ENCODE results near the gene ADPRS.
A peak's percentile ranks its signal among the peaks of the same experiment; 100 is the strongest.

Gene ADPRS

DNA sequence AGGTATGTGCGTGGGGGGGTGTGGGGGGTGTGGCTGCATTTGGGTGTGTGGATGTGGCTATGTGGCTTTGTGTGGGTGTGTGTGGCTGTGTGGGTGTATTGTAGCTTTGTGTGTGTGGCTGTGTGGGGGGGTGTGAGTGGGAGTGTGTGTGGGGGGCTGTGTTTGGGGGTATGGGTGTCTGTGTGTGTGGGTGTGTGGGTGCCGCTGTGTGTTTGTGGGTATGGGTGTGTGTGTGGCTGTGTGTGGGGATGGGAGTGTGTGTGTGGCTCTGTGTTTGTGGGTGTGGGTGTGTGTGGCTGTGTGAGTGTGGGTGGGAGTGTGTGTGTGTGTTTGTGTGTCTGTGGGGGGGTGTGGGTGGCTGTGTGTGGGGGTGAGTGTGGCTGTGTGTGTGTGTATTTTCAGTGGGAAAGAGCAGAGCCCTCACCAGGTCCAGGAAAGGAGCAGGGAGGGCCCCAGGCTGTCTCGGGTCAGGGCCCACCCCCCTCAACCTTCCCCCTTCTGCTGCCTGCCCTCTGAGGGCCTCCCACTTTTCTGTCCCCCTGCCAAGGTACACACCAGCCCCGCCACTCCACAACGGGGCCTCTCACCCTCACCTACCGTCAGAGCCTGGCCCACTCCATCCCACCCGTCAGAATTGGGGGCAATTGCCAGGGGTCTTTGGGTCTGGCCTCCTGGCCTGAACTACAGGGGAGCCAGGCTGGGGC lies 38.3 kb downstream of the ADPRS start:
- no peak overlapping the region for H3K4me3 ChIP-seq (ENCODE audit: low read depth, low read length)
- TF ChIP-seq CTCF (IDR thresholded peaks at IDR 0.05; ENCODE audit: low read depth, low read length) = no peak

DNA sequence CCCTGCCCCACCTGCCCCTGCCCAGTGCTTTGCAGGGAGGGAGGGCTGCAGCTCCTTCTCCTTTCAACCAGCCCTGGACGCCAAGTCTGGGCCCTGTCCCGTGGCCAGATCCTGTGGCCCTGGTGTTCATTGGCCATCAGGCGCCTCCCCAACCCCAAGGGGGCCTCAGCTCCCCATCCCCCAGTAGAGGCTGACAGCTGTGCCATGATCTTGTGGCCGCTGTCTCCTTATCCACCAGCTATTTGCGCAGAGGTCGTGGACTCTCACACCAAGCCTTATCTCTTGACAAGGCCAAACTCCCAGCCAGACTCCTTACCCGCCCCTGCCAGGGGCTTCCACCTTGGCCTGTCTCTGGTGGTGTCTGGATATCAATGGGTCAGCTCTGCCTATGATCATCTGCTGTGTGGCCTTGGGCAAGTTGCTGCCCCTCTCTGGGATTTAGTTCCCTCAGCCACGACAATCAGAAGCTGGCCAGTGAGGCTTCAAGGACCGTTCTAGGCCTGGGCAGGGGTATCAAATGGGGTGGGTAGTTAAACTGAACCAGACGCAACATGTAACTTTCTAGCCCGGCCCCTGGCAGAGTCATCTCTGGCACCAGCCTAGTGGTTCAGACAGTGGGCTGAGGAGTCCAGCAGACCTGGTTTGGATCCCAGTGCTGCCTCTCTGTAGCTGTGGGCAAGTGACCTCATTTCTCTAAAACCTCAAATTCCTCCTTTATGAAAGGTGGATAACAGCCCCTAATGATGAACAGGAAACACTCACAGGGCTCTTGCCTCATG lies 39.6 kb downstream of the ADPRS start:
- H3K4me3 ChIP-seq (ENCODE audit: low read depth, low read length) = no peak overlapping the region
- TF ChIP-seq CTCF (IDR thresholded peaks at IDR 0.05; ENCODE audit: low read depth, low read length) = no peak

DNA sequence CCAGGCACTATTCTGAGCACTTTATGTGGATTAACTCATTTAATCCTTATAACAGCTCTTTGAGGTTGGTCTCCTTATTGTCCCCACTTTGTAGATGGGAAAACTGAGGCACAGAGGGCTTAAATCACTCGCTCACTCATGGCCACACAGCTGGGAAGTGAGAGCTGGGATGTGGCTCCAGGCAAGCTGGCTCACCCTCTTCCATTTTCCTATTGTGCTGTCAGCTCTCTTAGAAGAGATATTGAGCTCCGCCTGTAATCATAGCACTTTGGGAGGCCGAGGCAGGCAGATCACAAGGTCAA lies 40.2 kb downstream of the ADPRS start:
- TF ChIP-seq CTCF (IDR thresholded peaks at IDR 0.05; ENCODE audit: low read depth, low read length) = no peak
- H3K4me3 ChIP-seq (ENCODE audit: low read depth, low read length) = no peak overlapping the region

DNA sequence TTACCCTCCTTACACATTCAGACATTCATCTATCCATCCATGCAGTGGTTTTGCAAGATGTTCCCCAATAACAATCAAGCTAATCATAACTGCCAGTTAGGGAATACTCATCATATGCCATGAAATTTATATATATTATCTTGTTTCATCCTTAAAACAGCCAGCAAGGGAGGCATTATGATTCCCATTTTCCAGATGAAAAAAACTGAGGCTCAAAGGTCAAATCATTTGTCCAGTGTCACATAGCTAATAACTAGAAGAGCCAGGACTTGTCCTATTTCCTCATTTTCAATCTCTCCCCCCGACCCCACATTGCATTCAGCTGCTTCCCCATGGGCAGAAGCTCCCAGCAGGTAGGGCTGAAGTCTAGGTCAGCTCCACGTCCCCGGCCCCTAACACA lies 43.3 kb downstream of the ADPRS start:
- no peak for TF ChIP-seq CTCF (IDR thresholded peaks at IDR 0.05; ENCODE audit: low read depth, low read length)
- no peak overlapping the region for H3K4me3 ChIP-seq (ENCODE audit: low read depth, low read length)

DNA sequence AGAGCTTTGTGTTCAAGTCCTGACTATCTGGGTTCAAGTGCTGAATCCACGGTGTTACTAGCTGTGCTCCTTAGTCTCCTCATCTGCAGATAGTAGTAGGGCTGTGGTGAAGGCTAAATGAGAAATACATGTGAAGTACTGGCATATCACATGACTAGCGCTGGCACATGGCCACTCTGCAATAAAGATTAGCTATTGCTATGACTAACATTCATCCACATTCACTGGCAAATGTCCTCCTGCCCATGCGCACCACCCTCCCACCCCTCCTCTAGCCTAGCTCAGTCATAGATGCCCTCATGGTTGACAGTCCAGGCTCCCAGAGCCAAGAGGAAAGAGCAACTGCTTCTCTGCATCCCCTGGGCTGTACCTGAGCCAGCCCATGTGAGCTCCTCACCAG lies 44.8 kb downstream of the ADPRS start:
- H3K4me3 ChIP-seq (ENCODE audit: low read depth, low read length) = no peak overlapping the region
- no peak for TF ChIP-seq CTCF (IDR thresholded peaks at IDR 0.05; ENCODE audit: low read depth, low read length)

DNA sequence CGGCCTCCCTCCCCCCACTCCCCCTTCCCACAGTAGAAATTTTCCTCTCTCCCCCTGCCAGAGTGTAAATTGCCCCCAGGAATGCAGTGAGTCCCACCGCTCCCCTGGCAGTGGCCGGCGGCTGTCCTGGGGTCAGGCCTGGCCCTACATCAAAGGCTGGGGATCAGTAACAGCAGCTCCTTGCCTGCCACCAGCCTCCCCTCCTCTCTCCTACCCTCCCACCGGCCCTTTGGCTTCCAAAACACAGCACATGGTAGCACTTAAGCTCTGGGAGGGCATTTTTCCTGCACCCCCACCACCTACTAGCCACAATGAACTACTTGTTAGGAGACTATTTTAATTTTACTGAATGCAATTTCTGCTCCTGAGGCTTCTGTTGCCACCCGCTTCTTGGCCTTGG lies 45.3 kb downstream of the ADPRS start:
- no peak overlapping the region for H3K4me3 ChIP-seq (ENCODE audit: low read depth, low read length)
- TF ChIP-seq CTCF (IDR thresholded peaks at IDR 0.05; ENCODE audit: low read depth, low read length) = no peak

DNA sequence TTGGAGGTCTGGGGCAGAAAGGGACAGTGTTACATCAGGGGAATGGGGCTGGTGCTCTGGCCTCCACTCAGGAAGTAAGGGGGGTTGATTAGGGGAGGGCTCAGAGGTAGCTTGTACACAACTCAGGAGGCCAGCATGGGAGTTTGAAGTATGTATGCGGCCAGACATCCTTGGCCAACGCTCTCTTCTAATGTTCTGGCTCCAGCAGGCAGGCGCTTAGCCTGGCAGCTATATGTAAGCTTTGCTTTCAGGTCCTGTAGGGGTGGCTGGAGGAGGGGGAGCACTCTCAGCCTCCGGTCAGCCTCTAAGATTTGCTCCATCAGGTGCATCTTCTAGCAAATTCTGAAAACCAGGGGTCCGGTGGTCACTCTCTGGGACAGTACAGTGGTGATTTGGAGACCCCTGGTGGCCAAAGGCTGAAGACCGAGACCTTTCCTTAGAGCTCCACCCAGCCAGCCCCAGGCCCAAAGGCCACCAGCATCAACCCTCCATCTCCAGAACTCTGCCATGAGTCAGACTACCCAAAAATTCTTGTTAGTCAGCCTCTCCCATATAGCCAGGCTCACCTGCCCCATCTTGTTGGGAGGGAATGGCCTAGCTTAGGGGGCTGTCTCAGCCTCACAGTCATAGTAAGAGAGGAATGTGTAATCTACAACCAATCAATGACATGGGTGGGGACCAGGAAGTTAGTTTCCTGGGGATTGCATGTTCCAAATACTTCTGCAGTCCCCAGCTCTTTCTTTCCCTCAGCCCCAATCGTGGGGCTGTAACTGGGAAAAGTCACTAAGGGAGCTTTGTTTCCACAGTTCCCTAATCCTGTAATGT lies 46.0 kb downstream of the ADPRS start:
- TF ChIP-seq CTCF (IDR thresholded peaks at IDR 0.05; ENCODE audit: low read depth, low read length) = peak; percentile 72
- no peak overlapping the region for H3K4me3 ChIP-seq (ENCODE audit: low read depth, low read length)

Data from WI38 (cell line).